PC-9 (cell line): ENCODE results near the gene CACHD1. TPM values are rescaled to one million over a fixed set of nuclear protein-coding genes. Genes with fewer than 3 reads are reported as not detected.

Experiments
- BruUV-seq: library from RNA; stranded (reverse); fragments of 400-500 nt; replicated peaks from 2 replicates; lab custom pipeline; 2021; lab: Mats Ljungman, UMichigan
- CTCF ChIA-PET: fragments of 300-600 bp; sonication (Branson Sonifier 250); formaldehyde crosslinking; loops from one replicate; lab custom pipeline; 2022; ENCODE audit warnings: antibody characterized with exemption; lab: Charles Lee
- POLR2A ChIA-PET: fragments of 300-600 bp; sonication (Branson Sonifier 250); formaldehyde crosslinking; loops from one replicate; lab custom pipeline; 2022; ENCODE audit warnings: antibody characterized with exemption; ENCODE audit not compliant: unreplicated experiment; lab: Charles Lee
- DNase-seq, 2 experiments: peaks; one replicate each; pipeline versions ENCODE4 v3.0.0 to v3.0.0-alpha.2; 2015 to 2022; ENCODE audit warnings: mixed read lengths in 1 of 2
- H2AFZ ChIP-seq: fragments of 200-600 bp; sonication (generic); 2 replicates; pipeline ENCODE4 v1.8.1; 2017; ENCODE audit warnings: antibody characterized with exemption
- H3F3A ChIP-seq: fragments of 200-600 bp; sonication (generic); 2 replicates; pipeline ENCODE4 v1.8.1; 2017; ENCODE audit warnings: antibody characterized with exemption, mild to moderate bottlenecking, low read depth; ENCODE audit not compliant: insufficient read depth
- H3K27ac ChIP-seq: fragments of 200-600 bp; sonication (generic); 2 replicates; pipeline ENCODE4 v1.6.1; 2016; ENCODE audit warnings: mixed run types
- H3K27me3 ChIP-seq: fragments of 200-600 bp; sonication (generic); 2 replicates; pipeline ENCODE4 v1.6.1; 2016; ENCODE audit warnings: low read depth, mixed run types; ENCODE audit not compliant: insufficient read depth
- H3K36me3 ChIP-seq: fragments of 200-600 bp; sonication (generic); 2 replicates; pipeline ENCODE4 v1.6.1; 2016; ENCODE audit warnings: low read depth, mixed run types
- H3K4me1 ChIP-seq: fragments of 200-600 bp; sonication (generic); replicated peaks from 2 replicates; pipeline ENCODE4 v1.6.1; 2016; ENCODE audit warnings: mixed run types; ENCODE audit not compliant: insufficient read depth
- H3K4me2 ChIP-seq: fragments of 200-600 bp; sonication (generic); 2 replicates; pipeline ENCODE4 v1.6.1; 2017; ENCODE audit warnings: mixed run types
- H3K4me3 ChIP-seq: fragments of 200-600 bp; sonication (generic); 2 replicates; pipeline ENCODE4 v1.6.1; 2016; ENCODE audit warnings: mixed run types
- H3K79me2 ChIP-seq: fragments of 200-600 bp; sonication (generic); 2 replicates; pipeline ENCODE4 v1.6.1; 2017; ENCODE audit warnings: low read depth, mixed run types
- H3K9me2 ChIP-seq: fragments of 200-600 bp; sonication (generic); 2 replicates; pipeline ENCODE4 v1.8.1; 2017; ENCODE audit warnings: mild to moderate bottlenecking; ENCODE audit not compliant: insufficient read depth
- H3K9me3 ChIP-seq: fragments of 200-600 bp; sonication (generic); 2 replicates; pipeline ENCODE4 v1.8.1; 2016; ENCODE audit warnings: low read depth; ENCODE audit not compliant: insufficient read depth
- H4K20me1 ChIP-seq: fragments of 200-600 bp; sonication (generic); 2 replicates; pipeline ENCODE4 v1.8.1; 2017; ENCODE audit not compliant: insufficient read depth
- CTCF ChIP-seq: fragments of 200-600 bp; sonication (generic); conservative IDR thresholded peaks from 2 replicates; pipeline ENCODE4 v1.6.1; 2017; ENCODE audit warnings: mixed run types, antibody characterized with exemption, mild to moderate bottlenecking, moderate library complexity
- EZH2 ChIP-seq: fragments of 200-600 bp; sonication (generic); IDR thresholded peaks from 2 replicates; pipeline ENCODE4 v1.8.0; 2017; ENCODE audit warnings: antibody characterized with exemption, low read depth
- intact Hi-C: fragments of 100-400 bp; cut with micrococcal nuclease; formaldehyde crosslinking; loops from one replicate; pipeline ENCODE4 v1.10.0; 2022; ENCODE audit not compliant: unreplicated experiment
- total RNA-seq: library from RNA; stranded (reverse); gene quantifications from 2 replicates; pipeline ENCODE4 v1.2.3, GENCODE V29; 2021

CACHD1 gene
- total RNA-seq, 1 experiment from 2014 or later: 3.1 TPM

- H3K9me3 ChIP-seq: no peaks in the 10 kb centered on the region
- H3K4me3 ChIP-seq: peak overlapping the region; percentile 86; the same call in 1 of the 2 replicates
- ChIA-PET POLR2A (interaction anchor here (0.7 kb wide), 2 partner anchors 23 to 166 kb away, joined by 4 read pairs; no protein-coding TSS in a partner anchor), CTCF (no interaction called here)
- TF ChIP-seq EZH2 (no peak), CTCF (no peak)
- no peaks in the 10 kb centered on the region for H4K20me1 ChIP-seq
- peak overlapping the region; percentile 92; the same call in 1 of the 2 replicates for H2AFZ ChIP-seq
- no peaks in the 10 kb centered on the region for H3K79me2 ChIP-seq
- H3K9me2 ChIP-seq: no peaks in the 10 kb centered on the region
- H3K4me1 ChIP-seq: peaks cover 18% of the 10 kb centered on the region
- no peaks in the 10 kb centered on the region for H3K36me3 ChIP-seq
- no peaks in the 10 kb centered on the region; the same call in 1 of the 2 replicates for H3F3A ChIP-seq
- BruUV-seq: no TSS peak
- peak in 1 of 2 experiments; percentile 33 for DNase-seq
- H3K27ac ChIP-seq: no peak overlapping the region
- intact Hi-C loops: loop anchor here (2.0 to 10.0 kb wide), 5 partner anchors 35 to 353 kb away; no protein-coding TSS in a partner anchor
- no peaks in the 10 kb centered on the region; the same call in 1 of the 2 replicates for H3K27me3 ChIP-seq
- peak overlapping the region; percentile 79 for H3K4me2 ChIP-seq
Observed at GRCh38 chr1:64471218-64472039, 1.5 kb downstream of the CACHD1 start.

GRCh38 chr1:64472040-64472376, 2.1 kb downstream of the CACHD1 start:
- CTCF ChIA-PET: no interaction called here
- BruUV-seq: no TSS peak
- POLR2A ChIA-PET: no interaction called here
- Histone ChIP-seq H3K79me2 (no peaks in the 10 kb centered on the region), H3K4me3 (no peak overlapping the region), H3K27ac (no peak overlapping the region), H3K9me3 (no peaks in the 10 kb centered on the region), H3K36me3 (no peaks in the 10 kb centered on the region), H3K9me2 (no peaks in the 10 kb centered on the region), H3K4me1 (peaks cover 18% of the 10 kb centered on the region), H4K20me1 (no peaks in the 10 kb centered on the region), H3F3A (no peaks in the 10 kb centered on the region; the same call in 1 of the 2 replicates), H3K27me3 (no peaks in the 10 kb centered on the region; the same call in 1 of the 2 replicates), H2AFZ (no peak overlapping the region), H3K4me2 (peak overlapping the region; percentile 79)
- no peak for DNase-seq
- TF ChIP-seq EZH2 (no peak), CTCF (no peak)
- intact Hi-C loops: loop anchor here (5.0 to 10.0 kb wide), 2 partner anchors 83 to 205 kb away; no protein-coding TSS in a partner anchor

GRCh38 chr1:64472805-64473204, 2.9 kb downstream of the CACHD1 start:
- peaks cover 18% of the 10 kb centered on the region for H3K4me1 ChIP-seq
- intact Hi-C loops: loop anchor here (5.0 to 10.0 kb wide), 2 partner anchors 82 to 204 kb away; no protein-coding TSS in a partner anchor
- POLR2A ChIA-PET: no interaction called here
- TF ChIP-seq CTCF (no peak), EZH2 (no peak)
- DNase-seq: no peak
- H3K4me3 ChIP-seq: no peak overlapping the region
- no peaks in the 10 kb centered on the region for H3K9me3 ChIP-seq
- no peaks in the 10 kb centered on the region; the same call in 1 of the 2 replicates for H3F3A ChIP-seq
- no peaks in the 10 kb centered on the region for H3K36me3 ChIP-seq
- H3K4me2 ChIP-seq: no peak overlapping the region
- H3K9me2 ChIP-seq: no peaks in the 10 kb centered on the region
- H3K79me2 ChIP-seq: no peaks in the 10 kb centered on the region
- CTCF ChIA-PET: interaction anchor here (0.6 kb wide), 1 partner anchor 15 kb away, joined by 7 read pairs; no protein-coding TSS in a partner anchor
- H3K27me3 ChIP-seq: no peaks in the 10 kb centered on the region; the same call in 1 of the 2 replicates
- no TSS peak for BruUV-seq
- H4K20me1 ChIP-seq: no peaks in the 10 kb centered on the region
- no peak overlapping the region for H2AFZ ChIP-seq
- H3K27ac ChIP-seq: no peak overlapping the region
